ENCODE data around the gene VASN.
"Not testable (repeated sequence)": the region's sequence is repeated elsewhere in the genome, so short reads cannot be mapped to it uniquely, and the experiment has no call there.

Gene VASN

DNA sequence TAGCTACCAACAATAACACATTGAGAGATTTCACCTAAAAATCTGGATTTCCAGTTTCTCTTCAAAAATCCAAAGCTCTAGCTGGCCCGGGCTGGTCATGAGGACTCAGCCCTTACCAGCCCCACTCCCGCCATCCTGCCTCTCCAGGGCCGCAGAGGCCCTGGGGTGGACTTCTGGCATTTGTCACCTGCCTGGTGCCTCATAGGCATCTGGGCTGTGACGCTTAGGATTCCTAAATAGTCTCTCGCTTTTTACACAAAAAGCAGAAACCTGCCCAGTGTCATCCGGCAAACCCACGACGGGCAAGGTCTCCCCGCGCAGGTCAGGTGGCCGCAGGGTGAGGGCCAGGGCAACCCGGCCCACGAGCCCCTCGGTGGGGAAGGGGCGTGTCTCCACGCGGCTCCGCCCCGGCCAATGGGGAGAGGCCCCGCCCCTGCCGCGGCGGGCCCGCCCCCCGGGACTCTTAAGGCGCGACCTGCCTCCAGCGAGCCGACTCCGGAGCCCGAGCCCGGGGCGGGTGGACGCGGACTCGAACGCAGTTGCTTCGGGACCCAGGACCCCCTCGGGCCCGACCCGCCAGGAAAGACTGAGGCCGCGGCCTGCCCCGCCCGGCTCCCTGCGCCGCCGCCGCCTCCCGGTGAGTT is at the start of gene VASN:
VASN (plus strand) TSS at position 492 of the 644 bp plus-strand sequence. CDS start 9,030 bp downstream, outside the sequence.
- peak; percentile 76 for DNase-seq

DNA sequence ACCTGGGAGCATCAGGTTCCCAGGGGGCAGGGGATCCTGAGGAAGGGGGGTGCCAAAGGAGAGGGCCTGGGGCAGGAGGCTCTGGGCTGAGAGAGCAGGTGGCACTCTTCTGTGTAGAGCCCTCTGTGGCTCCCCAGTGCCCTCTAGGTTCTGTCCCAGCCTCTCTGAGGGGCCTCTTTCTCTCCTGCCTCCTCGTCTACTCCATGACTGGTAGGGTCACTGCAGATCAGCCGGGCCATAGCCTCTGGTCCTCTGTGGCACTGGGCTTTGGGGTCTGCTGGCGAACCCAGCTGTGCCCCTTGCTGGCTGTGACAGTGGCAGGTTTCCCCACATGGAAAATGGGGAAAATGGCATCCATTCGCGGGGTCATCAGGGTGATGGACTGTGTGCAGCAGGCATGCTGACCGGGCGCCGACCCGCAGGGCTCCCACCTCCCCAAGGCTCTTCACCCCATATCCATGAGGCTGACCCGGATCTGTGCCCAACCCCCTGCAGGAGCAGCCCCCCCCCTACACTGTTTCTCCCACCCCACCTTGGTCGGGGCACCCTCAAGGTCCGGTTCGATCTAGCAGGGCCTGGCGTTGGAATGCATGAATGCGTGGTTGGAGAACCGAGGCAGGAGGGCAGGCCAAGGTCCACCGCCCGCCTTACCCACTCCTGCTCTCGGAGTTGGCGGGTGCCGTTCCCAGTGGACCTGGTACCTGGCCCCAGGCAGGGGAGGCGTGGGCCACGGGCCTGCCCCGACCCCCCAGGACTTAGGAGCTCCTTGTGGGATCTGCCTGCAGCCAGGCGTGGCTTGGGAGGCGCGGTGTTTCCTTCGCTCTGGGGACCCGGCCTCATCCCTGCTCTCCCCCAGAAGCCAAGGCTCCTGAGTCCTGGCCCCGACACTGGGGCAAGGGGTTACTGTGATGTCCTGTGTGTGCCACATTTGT is 49.3 kb upstream of the VASN start:
- no peak for DNase-seq

- DNase-seq = no peak
Measured at GRCh38 chr16:4323071-4323844, 48.4 kb upstream of the VASN start.

GRCh38 chr16:4323845-4324488 is 47.7 kb upstream of the VASN start:
- DNase-seq = no peak

DNA sequence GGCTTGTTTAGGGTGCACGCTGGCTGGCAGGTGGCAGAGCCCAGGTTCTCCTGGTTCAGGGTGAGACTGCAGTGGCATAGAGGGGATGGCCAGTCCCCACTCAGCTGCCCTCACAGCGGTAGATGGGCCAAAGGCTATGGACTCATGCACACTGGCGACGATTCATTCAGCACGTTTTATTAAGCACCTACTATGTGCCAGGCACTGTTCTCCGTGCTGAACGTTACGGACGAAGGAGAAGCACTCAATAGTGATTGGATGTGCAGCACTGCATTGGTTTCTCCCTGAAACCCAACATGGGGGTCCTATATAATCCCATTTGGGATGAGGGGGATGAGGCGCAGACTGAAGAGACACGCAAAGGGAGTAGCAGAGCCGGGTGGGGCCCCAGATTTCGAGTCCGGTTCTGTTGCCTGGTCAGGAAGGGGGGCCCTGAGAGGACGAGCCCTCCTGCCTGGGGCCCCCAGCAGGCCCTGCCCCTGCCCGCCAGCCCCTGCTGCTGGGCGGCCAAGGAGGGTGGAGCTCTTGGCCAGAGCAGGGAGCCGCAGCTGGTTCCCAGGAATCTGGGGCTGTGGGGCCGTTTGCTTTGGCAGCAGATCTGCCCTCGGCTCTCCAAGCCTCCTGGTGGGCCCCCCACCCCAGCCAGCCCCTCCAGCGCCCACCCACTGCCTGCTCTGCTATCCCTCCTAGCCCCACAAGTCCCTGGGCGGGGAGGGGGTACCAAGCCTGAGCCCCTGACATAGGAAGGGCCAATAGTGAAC is 47.0 kb upstream of the VASN start:
- no peak for DNase-seq

DNA sequence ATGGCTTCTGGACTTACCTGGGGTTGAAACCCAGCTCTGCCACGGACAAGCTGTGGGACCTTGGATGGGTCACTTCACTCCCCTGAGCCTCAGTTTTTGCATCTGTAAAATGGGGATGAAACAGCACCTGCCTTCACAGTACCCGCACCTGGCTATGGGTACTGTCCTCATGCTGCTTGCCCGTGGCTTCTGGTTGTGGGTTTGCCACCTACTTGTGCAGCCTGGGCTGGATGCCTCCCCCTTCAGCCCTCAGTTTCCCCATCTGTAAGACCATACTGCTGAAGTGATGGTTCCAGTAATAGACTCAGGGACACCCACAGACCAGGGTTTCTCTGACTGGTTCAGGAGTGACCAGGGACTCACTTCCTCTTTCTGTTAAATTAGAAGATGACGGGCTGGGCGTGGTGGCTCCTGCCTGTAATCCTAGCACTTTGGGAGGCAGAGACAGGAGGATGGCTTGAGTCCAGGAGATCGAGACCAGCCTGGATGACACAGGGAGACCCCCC is 46.3 kb upstream of the VASN start:
- no peak for DNase-seq

DNA sequence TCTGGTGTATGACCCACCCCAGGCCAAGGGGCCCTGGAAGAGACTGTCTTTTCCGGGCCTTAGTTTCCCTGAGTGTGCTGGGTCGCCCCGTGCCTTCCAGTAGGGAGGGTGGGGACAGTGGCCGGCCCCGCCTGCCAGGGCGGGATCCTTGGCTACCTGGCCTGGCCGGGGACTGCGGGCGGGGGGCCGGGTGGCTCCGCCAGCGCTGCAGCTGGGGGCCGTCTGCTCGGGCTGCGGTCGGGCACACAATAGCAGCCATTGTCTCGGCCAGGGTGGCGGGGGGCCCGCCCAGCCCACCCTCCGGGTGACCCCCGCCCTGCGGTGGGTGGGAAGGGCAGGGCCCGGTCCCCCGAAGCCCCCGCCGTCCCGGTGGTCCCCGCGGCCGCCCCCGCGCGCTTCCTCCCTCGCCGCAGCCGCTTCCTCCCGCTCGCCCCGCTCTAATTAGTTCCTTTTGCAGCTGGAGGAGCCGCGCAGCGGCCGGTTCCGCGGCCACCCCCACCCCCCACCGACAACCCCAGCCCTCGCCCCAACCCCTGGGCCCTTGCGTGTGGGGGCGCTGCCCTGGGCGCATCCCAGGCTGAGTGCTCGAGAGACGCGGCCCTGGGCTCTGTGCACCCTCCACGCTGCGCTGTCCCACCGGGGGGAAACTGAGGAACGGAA is 44.1 kb upstream of the VASN start:
- no peak for DNase-seq

DNA sequence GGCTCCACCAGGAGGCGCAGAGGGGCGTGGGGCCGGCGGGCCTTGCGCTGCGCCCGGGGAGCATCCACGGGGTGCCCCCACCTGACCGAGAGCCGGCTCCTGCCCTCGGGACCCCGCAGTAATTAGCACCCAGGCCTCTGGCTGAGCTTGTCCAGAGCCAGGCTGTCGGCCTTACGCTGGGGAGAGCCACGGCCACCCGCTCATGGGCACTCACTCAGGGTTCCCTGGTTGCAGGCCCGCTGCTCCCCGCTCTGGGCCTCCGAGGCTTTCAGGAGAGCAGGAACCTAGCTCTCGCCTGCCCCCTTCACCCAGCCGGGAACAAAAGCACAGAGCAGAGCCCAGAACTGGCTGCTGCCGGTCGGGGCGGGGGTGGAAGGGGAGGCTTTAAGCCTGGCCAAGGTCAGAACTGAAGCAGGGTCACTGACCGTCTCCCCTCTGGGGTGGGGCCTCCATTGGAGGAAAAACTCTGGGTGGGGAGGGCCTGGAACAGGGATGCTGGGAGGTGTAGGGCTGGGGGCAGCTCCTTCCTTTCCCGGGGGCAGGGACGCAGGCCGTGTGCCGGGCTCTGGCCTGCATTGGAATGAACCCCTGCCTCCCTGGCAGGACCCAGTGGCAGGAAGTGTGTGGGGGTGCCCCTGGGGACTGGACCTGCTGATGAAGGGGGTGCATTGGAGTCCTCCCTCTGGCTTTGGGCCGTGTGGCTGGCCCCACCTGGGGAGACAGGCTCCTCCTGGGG is 43.4 kb upstream of the VASN start:
- DNase-seq = peak; percentile 66

- no peak for DNase-seq
Measured at GRCh38 chr16:4328782-4329775, 42.6 kb upstream of the VASN start.

GRCh38 chr16:4330277-4330874 is 41.3 kb upstream of the VASN start:
- DNase-seq = peak; percentile 77

DNA sequence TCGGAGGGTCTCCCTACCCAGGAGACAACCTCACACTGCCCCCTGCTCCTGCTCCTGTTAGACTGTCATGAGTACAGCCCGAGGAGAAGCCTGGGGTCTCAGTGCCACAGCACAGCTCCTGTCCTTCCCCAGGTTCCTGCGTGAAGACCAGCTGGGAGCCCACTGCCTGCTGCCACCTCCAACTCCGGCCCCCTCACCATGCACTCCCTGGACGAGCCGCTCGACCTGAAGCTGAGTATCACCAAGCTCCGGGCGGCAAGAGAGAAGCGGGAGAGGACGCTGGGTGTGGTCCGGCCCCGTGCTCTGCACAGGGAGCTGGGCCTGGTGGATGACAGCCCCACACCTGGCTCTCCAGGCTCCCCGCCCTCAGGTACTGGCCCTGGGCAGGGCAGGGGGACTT is 39.6 kb upstream of the VASN start:
- DNase-seq = no peak

- DNase-seq = no peak
Measured at GRCh38 chr16:4332623-4333307, 38.9 kb upstream of the VASN start.

DNA sequence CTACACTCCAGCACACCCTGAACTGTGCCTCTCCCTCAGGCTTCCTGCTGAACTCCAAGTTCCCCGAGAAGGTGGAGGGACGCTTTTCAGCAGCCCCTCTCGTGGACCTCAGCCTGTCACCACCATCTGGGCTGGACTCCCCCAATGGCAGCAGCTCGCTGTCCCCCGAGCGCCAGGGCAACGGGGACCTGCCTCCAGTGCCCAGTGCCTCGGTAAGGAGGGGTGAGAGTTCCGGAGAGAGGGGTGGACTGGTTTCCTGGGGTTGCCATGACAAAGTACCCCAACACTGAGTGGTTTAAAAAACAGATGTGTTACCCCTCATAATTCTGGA is 38.4 kb upstream of the VASN start:
- no peak for DNase-seq

GRCh38 chr16:4333714-4334113 is 37.9 kb upstream of the VASN start:
- not testable (repeated sequence) for DNase-seq

DNA sequence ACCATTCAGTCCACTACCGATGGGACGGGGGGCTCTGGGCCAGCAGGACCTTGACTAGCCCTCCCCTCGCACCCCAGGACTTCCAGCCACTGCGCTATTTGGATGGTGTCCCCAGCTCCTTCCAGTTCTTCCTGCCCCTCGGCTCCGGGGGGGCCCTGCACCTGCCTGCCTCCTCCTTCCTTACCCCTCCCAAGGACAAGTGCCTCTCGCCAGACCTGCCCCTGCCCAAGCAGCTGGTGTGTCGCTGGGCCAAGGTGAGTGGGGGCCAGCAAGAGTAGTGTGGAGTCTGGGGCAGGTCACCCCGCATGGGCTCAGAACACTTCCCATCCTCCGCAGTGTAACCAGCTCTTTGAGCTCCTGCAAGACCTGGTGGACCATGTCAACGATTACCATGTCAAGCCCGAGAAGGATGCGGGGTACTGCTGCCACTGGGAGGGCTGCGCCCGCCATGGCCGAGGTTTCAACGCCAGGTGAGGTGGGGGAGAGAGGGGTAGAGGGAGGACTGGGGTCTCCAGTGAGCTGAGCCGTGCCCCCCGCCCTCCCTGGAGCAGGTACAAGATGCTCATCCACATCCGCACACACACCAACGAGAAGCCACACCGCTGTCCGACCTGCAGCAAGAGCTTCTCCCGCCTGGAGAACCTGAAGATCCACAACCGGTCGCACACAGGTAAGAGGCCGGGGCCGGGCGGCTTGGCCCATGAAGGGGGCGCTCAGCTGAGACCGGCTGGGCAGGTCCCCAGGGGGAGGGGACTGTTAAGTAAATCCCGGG is 36.7 kb upstream of the VASN start:
- no peak for DNase-seq

- DNase-seq = no peak
Measured at GRCh38 chr16:4336701-4337539, 34.7 kb upstream of the VASN start.

All from stimulated activated CD4-positive, alpha-beta T cell treated with anti-CD3 and anti-CD28 coated beads, Interleukin-4, amount 100 ng/mL, for 1 hour (primary cell).